Vagina (tissue), 2 donors: ENCODE measurements around the gene ANKRD34B.

Experiments used
- CTCF ChIP-seq, 3 experiments: fragments of 450-650 bp in 2 of 3; fragments of 200-600 bp in 1 of 3; sonication (generic) in 1 of 3; IDR thresholded peaks; one replicate each; pipeline ENCODE4 v1.5.1; 2017 to 2019; ENCODE audit warnings: antibody characterized with exemption in 3 of 3, mild to moderate bottlenecking in 2 of 3, moderate library complexity in 2 of 3
- POLR2AphosphoS5 ChIP-seq, 2 donors: sonication (generic); formaldehyde crosslinking; IDR thresholded peaks; one replicate each; pipeline ENCODE4 v1.9.0; 2017; ENCODE audit warnings: antibody characterized with exemption in 2 of 2, mild to moderate bottlenecking in 2 of 2, low read depth in 1 of 2; ENCODE audit not compliant: insufficient read depth in 1 of 2

- TF ChIP-seq CTCF (IDR thresholded peaks at IDR 0.05) (no peak), POLR2AphosphoS5 (IDR thresholded peaks at IDR 0.05; ENCODE audit: insufficient read depth in 1 of 2, low read depth in 1 of 2) (no peak)
Measured at GRCh38 chr5:80569961-80570786, at the start of gene ANKRD34B.
